H9 (cell line): ENCODE measurements around the gene PIK3R4. TPM values are rescaled to one million over a fixed set of nuclear protein-coding genes. Genes with fewer than 3 reads are reported as not detected.

Experiments
- DNase-seq: peaks from one replicate; pipeline ENCODE4 v3.0.0-alpha.2; 2017
- H2AFZ ChIP-seq: one replicate; pipeline ENCODE4 v1.6.1; 2013; ENCODE audit warnings: mild to moderate bottlenecking, low read length, control low read depth, moderate library complexity
- H2AK5ac ChIP-seq: 2 replicates; pipeline ENCODE4 v1.6.1; 2013; ENCODE audit warnings: low read length, control low read depth, mixed read lengths; ENCODE audit not compliant: insufficient read length
- H2BK120ac ChIP-seq: one replicate; pipeline ENCODE4 v1.6.1; 2013; ENCODE audit warnings: low read depth, mild to moderate bottlenecking, low read length, control low read depth, inconsistent platforms; ENCODE audit not compliant: poor library complexity, severe bottlenecking
- H2BK12ac ChIP-seq: 2 replicates; pipeline ENCODE4 v1.6.1; 2013; ENCODE audit warnings: low read length, control low read depth, mixed read lengths, low read depth; ENCODE audit not compliant: insufficient read length
- H2BK15ac ChIP-seq: 2 replicates; pipeline ENCODE4 v1.6.1; 2013; ENCODE audit warnings: low read depth, low read length, control low read depth
- H2BK20ac ChIP-seq: one replicate; pipeline ENCODE4 v1.6.1; 2013; ENCODE audit warnings: low read depth, mild to moderate bottlenecking, low read length, control low read depth, inconsistent platforms; ENCODE audit not compliant: poor library complexity, severe bottlenecking
- H2BK5ac ChIP-seq: 2 replicates; pipeline ENCODE4 v1.6.1; 2013; ENCODE audit warnings: low read length, control low read depth, mixed read lengths; ENCODE audit not compliant: insufficient read length
- H3K14ac ChIP-seq: 2 replicates; pipeline ENCODE4 v1.6.1; 2013; ENCODE audit warnings: low read length, control low read depth; ENCODE audit not compliant: insufficient read depth
- H3K18ac ChIP-seq: 2 replicates; pipeline ENCODE4 v1.6.1; 2013; ENCODE audit warnings: low read depth, mild to moderate bottlenecking, mixed read lengths, low read length, control low read depth; ENCODE audit not compliant: insufficient read length
- H3K23ac ChIP-seq: 2 replicates; pipeline ENCODE4 v1.6.1; 2013; ENCODE audit warnings: low read length, control low read depth, mixed read lengths, low read depth; ENCODE audit not compliant: insufficient read length
- H3K23me2 ChIP-seq: 2 replicates; pipeline ENCODE4 v1.6.1; 2013; ENCODE audit warnings: low read depth, mild to moderate bottlenecking, mixed read lengths, low read length, control low read depth; ENCODE audit not compliant: insufficient read length, poor library complexity, severe bottlenecking
- H3K27ac ChIP-seq: 2 replicates; pipeline ENCODE4 v1.5.1; 2013; ENCODE audit warnings: low read length, control low read depth, mixed read lengths, low read depth; ENCODE audit not compliant: insufficient read length
- H3K27me3 ChIP-seq: 2 replicates; pipeline ENCODE4 v1.6.1; 2013; ENCODE audit warnings: low read length, control low read depth, inconsistent platforms; ENCODE audit not compliant: insufficient read depth
- H3K4ac ChIP-seq: 2 replicates; pipeline ENCODE4 v1.6.1; 2013; ENCODE audit warnings: low read depth, mild to moderate bottlenecking, control low read depth, inconsistent platforms, low read length, moderate library complexity
- H3K4me1 ChIP-seq: 2 replicates; pipeline ENCODE4 v1.6.1; 2013; ENCODE audit warnings: low read length, control low read depth, inconsistent platforms; ENCODE audit not compliant: insufficient read depth
- H3K4me2 ChIP-seq: 2 replicates; pipeline ENCODE4 v1.6.1; 2013; ENCODE audit warnings: low read length, control low read depth, mixed read lengths; ENCODE audit not compliant: insufficient read length, insufficient read depth
- H3K56ac ChIP-seq: 2 replicates; pipeline ENCODE4 v1.6.1; 2013; ENCODE audit warnings: low read depth, mild to moderate bottlenecking, mixed read lengths, low read length, control low read depth; ENCODE audit not compliant: insufficient read length
- H3K79me1 ChIP-seq: 2 replicates; pipeline ENCODE4 v1.6.1; 2013; ENCODE audit warnings: low read depth, mild to moderate bottlenecking, moderate library complexity, low read length, control low read depth, inconsistent platforms; ENCODE audit not compliant: insufficient read depth, poor library complexity, severe bottlenecking
- H3K79me2 ChIP-seq: 2 replicates; pipeline ENCODE4 v1.6.1; 2013; ENCODE audit warnings: low read length, control low read depth, inconsistent platforms; ENCODE audit not compliant: insufficient read depth
- H3K9ac ChIP-seq: 2 replicates; pipeline ENCODE4 v1.6.1; 2013; ENCODE audit warnings: low read length, control low read depth, mixed read lengths; ENCODE audit not compliant: insufficient read length; ENCODE audit errors: extremely low read depth
- H3K9me3 ChIP-seq: one replicate; pipeline ENCODE4 v1.6.1; 2013; ENCODE audit warnings: low read depth, low read length, inconsistent platforms; ENCODE audit not compliant: control insufficient read depth
- H3T11ph ChIP-seq: one replicate; pipeline ENCODE4 v1.6.1; 2013; ENCODE audit warnings: mild to moderate bottlenecking, low read length, control low read depth, inconsistent platforms
- H4K20me1 ChIP-seq: one replicate; pipeline ENCODE4 v1.6.1; 2013; ENCODE audit not compliant: control insufficient read depth, insufficient read length, insufficient read depth
- H4K5ac ChIP-seq: 2 replicates; pipeline ENCODE4 v1.6.1; 2013; ENCODE audit warnings: low read depth, mild to moderate bottlenecking, mixed read lengths, low read length, control low read depth; ENCODE audit not compliant: insufficient read length
- H4K8ac ChIP-seq: replicated peaks from 2 replicates; pipeline ENCODE4 v1.6.1; 2013; ENCODE audit warnings: low read length, control low read depth, mixed read lengths, low read depth; ENCODE audit not compliant: insufficient read length
- H4K91ac ChIP-seq: 2 replicates; pipeline ENCODE4 v1.6.1; 2013; ENCODE audit warnings: low read depth, mild to moderate bottlenecking, moderate library complexity, mixed read lengths, low read length, control low read depth; ENCODE audit not compliant: insufficient read length
- H3K27ac Mint-ChIP-seq, 3 experiments: 2 replicates in 2 of 3; 3 replicates in 1 of 3; pipeline ENCODE4 v1.8.0; 2020 to 2021; ENCODE audit warnings: mixed read lengths in 3 of 3, mild to moderate bottlenecking in 1 of 3, moderate library complexity in 1 of 3
- H3K27me3 Mint-ChIP-seq: 2 replicates; pipeline ENCODE4 v1.8.0; 2021; ENCODE audit warnings: low read depth, mild to moderate bottlenecking, moderate library complexity, mixed read lengths
- H3K36me3 Mint-ChIP-seq, 3 experiments: 2 replicates in 2 of 3; 3 replicates in 1 of 3; pipeline ENCODE4 v1.8.0; 2020 to 2021; ENCODE audit warnings: low read depth in 3 of 3, mixed read lengths in 3 of 3; ENCODE audit not compliant: insufficient read depth in 1 of 3
- H3K4me1 Mint-ChIP-seq, 2 experiments: 2 replicates each; pipeline ENCODE4 v1.8.0; 2020; ENCODE audit warnings: mixed read lengths in 2 of 2
- H3K4me3 Mint-ChIP-seq, 2 experiments: 2 replicates in 1 of 2; 3 replicates in 1 of 2; pipeline ENCODE4 v1.8.0; 2020 to 2021; ENCODE audit warnings: mild to moderate bottlenecking in 2 of 2, mixed read lengths in 2 of 2, moderate library complexity in 1 of 2
- H3K9me3 Mint-ChIP-seq, 2 experiments: 2 replicates in 1 of 2; 3 replicates in 1 of 2; pipeline ENCODE4 v1.8.0; 2020; ENCODE audit warnings: mild to moderate bottlenecking in 2 of 2, mixed read lengths in 2 of 2, moderate library complexity in 1 of 2
- CTCF ChIP-seq: fragments of 200-600 bp; sonication (generic); conservative IDR thresholded peaks from 3 replicates; pipeline ENCODE4 v1.8.0; 2021; ENCODE audit warnings: antibody characterized with exemption, mild to moderate bottlenecking
- WGBS: extraction: QIAGEN DNeasy Blood & Tissue Kit; methylation state at CpG from one replicate; pipeline ENCODE4 v1.1.7; 2013; ENCODE audit warnings: missing lambda C conversion rate, low lambda C conversion rate, mixed read lengths; ENCODE audit not compliant: insufficient read length; ENCODE audit errors: extremely low coverage; 5-methylcytosine and 5-hydroxymethylcytosine counted together
- total RNA-seq: library from RNA; stranded (reverse); gene quantifications from 2 replicates; pipeline ENCODE4 v1.2.1, GENCODE V29; 2021

Gene PIK3R4
- total RNA-seq, 1 experiment from 2014 or later = 28.6 TPM

- Histone ChIP-seq H3K18ac (no peak overlapping the region), H3K23me2 (no peaks in the 10 kb centered on the region), H4K5ac (no peak overlapping the region), H3K79me1 (no peaks in the 10 kb centered on the region), H3K9me3 (no peaks in the 10 kb centered on the region), H3K14ac (no peak overlapping the region), H3K23ac (no peak overlapping the region), H2BK12ac (no peak overlapping the region), H3K4me1 (no peaks in the 10 kb centered on the region), H3K27ac (no peak overlapping the region), H3K4me2 (no peak overlapping the region), H3K27me3 (no peaks in the 10 kb centered on the region), H4K8ac (no peak overlapping the region), H3K79me2 (no peaks in the 10 kb centered on the region), H2BK5ac (no peak overlapping the region), H2BK20ac (no peak overlapping the region), H3K9ac (no peak overlapping the region), H3K56ac (no peak overlapping the region), H3K4ac (no peak overlapping the region), H2AK5ac (no peak overlapping the region), H3T11ph (no peak overlapping the region), H2BK120ac (no peak overlapping the region), H2BK15ac (no peak overlapping the region), H4K20me1 (no peaks in the 10 kb centered on the region), H2AFZ (no peak overlapping the region), H4K91ac (no peak overlapping the region)
- TF ChIP-seq CTCF = no peak
- WGBS = no CpG with 5 or more reads among the region's 5 CpGs
- H3K4me3 Mint-ChIP-seq = no peak overlapping the region
- no peaks in the 10 kb centered on the region for H3K27me3 Mint-ChIP-seq
- no peaks in the 10 kb centered on the region for H3K9me3 Mint-ChIP-seq
- H3K27ac Mint-ChIP-seq = no peak overlapping the region
- H3K4me1 Mint-ChIP-seq = no peaks in the 10 kb centered on the region
- H3K36me3 Mint-ChIP-seq = no peaks in the 10 kb centered on the region
- no peak for DNase-seq
Measured at GRCh38 chr3:130779486-130779885, 32.9 kb upstream of the PIK3R4 start.
